ENCODE results near the gene NOX1.
"Not testable (repeated sequence)": the region's sequence is repeated elsewhere in the genome, so short reads cannot be mapped to it uniquely, and the experiment has no call there.

NOX1 gene

GRCh38 chrX:100817340-100817739, 56.8 kb downstream of the NOX1 start:
- no peak overlapping the region for H3K27ac ChIP-seq (ENCODE audit: low read length)
- no peaks in the 10 kb centered on the region for H3K27me3 ChIP-seq (ENCODE audit: low read depth, low read length)
- peaks cover 0 to 7% of the 10 kb centered on the region in 2 donors for H3K4me1 ChIP-seq (ENCODE audit: control insufficient read depth in 1 of 2, insufficient read depth in 2 of 2, low read length in 2 of 2)
- no peaks in the 10 kb centered on the region for H3K9me3 ChIP-seq (ENCODE audit: control insufficient read depth in 1 of 2, low read length in 2 of 2)
- no peaks in the 10 kb centered on the region for H3K36me3 ChIP-seq (ENCODE audit: control insufficient read depth in 1 of 2, insufficient read depth in 2 of 2, low read length in 2 of 2)
- no peak overlapping the region for H3K4me3 ChIP-seq (ENCODE audit: low read depth in 1 of 2, low read length in 2 of 2)

GRCh38 chrX:100812216-100813158, 61.7 kb downstream of the NOX1 start:
- Histone ChIP-seq H3K4me3 (ENCODE audit: low read depth in 1 of 2, low read length in 2 of 2) (no peak overlapping the region), H3K36me3 (ENCODE audit: control insufficient read depth in 1 of 2, insufficient read depth in 2 of 2, low read length in 2 of 2) (no peaks in the 10 kb centered on the region), H3K27ac (ENCODE audit: low read length) (no peak overlapping the region), H3K27me3 (ENCODE audit: low read depth, low read length) (no peaks in the 10 kb centered on the region), H3K4me1 (ENCODE audit: control insufficient read depth in 1 of 2, insufficient read depth in 2 of 2, low read length in 2 of 2) (no peaks in the 10 kb centered on the region), H3K9me3 (ENCODE audit: control insufficient read depth in 1 of 2, low read length in 2 of 2) (no peaks in the 10 kb centered on the region)

GRCh38 chrX:100808265-100808664, 65.9 kb downstream of the NOX1 start:
- not testable (repeated sequence) for H3K27ac ChIP-seq (ENCODE audit: low read length); H3K9me3 ChIP-seq (ENCODE audit: control insufficient read depth in 1 of 2, low read length in 2 of 2); H3K4me3 ChIP-seq (ENCODE audit: low read depth in 1 of 2, low read length in 2 of 2); H3K36me3 ChIP-seq (ENCODE audit: control insufficient read depth in 1 of 2, insufficient read depth in 2 of 2, low read length in 2 of 2); H3K27me3 ChIP-seq (ENCODE audit: low read depth, low read length); H3K4me1 ChIP-seq (ENCODE audit: control insufficient read depth in 1 of 2, insufficient read depth in 2 of 2, low read length in 2 of 2)

- no peak overlapping the region for H3K27ac ChIP-seq (ENCODE audit: low read length)
These were observed 69.4 kb downstream of the NOX1 start for GRCh38 chrX:100804780-100805179.

GRCh38 chrX:100802843-100803242, 71.3 kb downstream of the NOX1 start:
- no peak overlapping the region for H3K27ac ChIP-seq (ENCODE audit: low read length)
- H3K4me3 ChIP-seq (ENCODE audit: low read depth in 1 of 2, low read length in 2 of 2): no peak overlapping the region

More at GRCh38 chrX:100804780-100805179, 69.4 kb downstream of the NOX1 start:
- H3K9me3 ChIP-seq (ENCODE audit: control insufficient read depth in 1 of 2, low read length in 2 of 2): no peaks in the 10 kb centered on the region
- no peaks in the 10 kb centered on the region for H3K27me3 ChIP-seq (ENCODE audit: low read depth, low read length)
- no peaks in the 10 kb centered on the region for H3K4me1 ChIP-seq (ENCODE audit: control insufficient read depth in 1 of 2, insufficient read depth in 2 of 2, low read length in 2 of 2)
- H3K36me3 ChIP-seq (ENCODE audit: control insufficient read depth in 1 of 2, insufficient read depth in 2 of 2, low read length in 2 of 2): no peaks in the 10 kb centered on the region
- H3K4me3 ChIP-seq (ENCODE audit: low read depth in 1 of 2, low read length in 2 of 2): no peak overlapping the region

GRCh38 chrX:100798484-100799214, 75.5 kb downstream of the NOX1 start:
- no peak overlapping the region for H3K4me3 ChIP-seq (ENCODE audit: low read depth in 1 of 2, low read length in 2 of 2)
- H3K9me3 ChIP-seq (ENCODE audit: control insufficient read depth in 1 of 2, low read length in 2 of 2): no peaks in the 10 kb centered on the region
- no peaks in the 10 kb centered on the region for H3K4me1 ChIP-seq (ENCODE audit: control insufficient read depth in 1 of 2, insufficient read depth in 2 of 2, low read length in 2 of 2)
- H3K27me3 ChIP-seq (ENCODE audit: low read depth, low read length): no peaks in the 10 kb centered on the region
- no peaks in the 10 kb centered on the region for H3K36me3 ChIP-seq (ENCODE audit: control insufficient read depth in 1 of 2, insufficient read depth in 2 of 2, low read length in 2 of 2)
- no peak overlapping the region for H3K27ac ChIP-seq (ENCODE audit: low read length)

More at GRCh38 chrX:100802843-100803242, 71.3 kb downstream of the NOX1 start:
- Histone ChIP-seq H3K9me3 (ENCODE audit: control insufficient read depth in 1 of 2, low read length in 2 of 2) (no peaks in the 10 kb centered on the region), H3K27me3 (ENCODE audit: low read depth, low read length) (no peaks in the 10 kb centered on the region), H3K4me1 (ENCODE audit: control insufficient read depth in 1 of 2, insufficient read depth in 2 of 2, low read length in 2 of 2) (no peaks in the 10 kb centered on the region), H3K36me3 (ENCODE audit: control insufficient read depth in 1 of 2, insufficient read depth in 2 of 2, low read length in 2 of 2) (no peaks in the 10 kb centered on the region)

GRCh38 chrX:100797359-100797758, 76.8 kb downstream of the NOX1 start:
- no peaks in the 10 kb centered on the region for H3K4me1 ChIP-seq (ENCODE audit: control insufficient read depth in 1 of 2, insufficient read depth in 2 of 2, low read length in 2 of 2)
- H3K27ac ChIP-seq (ENCODE audit: low read length): no peak overlapping the region
- no peaks in the 10 kb centered on the region for H3K9me3 ChIP-seq (ENCODE audit: control insufficient read depth in 1 of 2, low read length in 2 of 2)
- no peak overlapping the region for H3K4me3 ChIP-seq (ENCODE audit: low read depth in 1 of 2, low read length in 2 of 2)
- no peaks in the 10 kb centered on the region for H3K36me3 ChIP-seq (ENCODE audit: control insufficient read depth in 1 of 2, insufficient read depth in 2 of 2, low read length in 2 of 2)
- no peaks in the 10 kb centered on the region for H3K27me3 ChIP-seq (ENCODE audit: low read depth, low read length)

GRCh38 chrX:100796371-100796770, 77.8 kb downstream of the NOX1 start:
- H3K9me3 ChIP-seq (ENCODE audit: control insufficient read depth in 1 of 2, low read length in 2 of 2); H3K36me3 ChIP-seq (ENCODE audit: control insufficient read depth in 1 of 2, insufficient read depth in 2 of 2, low read length in 2 of 2); H3K4me1 ChIP-seq (ENCODE audit: control insufficient read depth in 1 of 2, insufficient read depth in 2 of 2, low read length in 2 of 2); H3K27ac ChIP-seq (ENCODE audit: low read length); H3K27me3 ChIP-seq (ENCODE audit: low read depth, low read length); H3K4me3 ChIP-seq (ENCODE audit: low read depth in 1 of 2, low read length in 2 of 2): not testable (repeated sequence)

Data from muscle layer of duodenum (tissue), 2 donors.